CD4-positive, alpha-beta T cell treated with Interferon alpha-2 for 1 hour (primary cell): ENCODE measurements around the gene SRSF9.
"Not testable (repeated sequence)": the region's sequence is repeated elsewhere in the genome, so short reads cannot be mapped to it uniquely, and the experiment has no call there.

ENCODE experiments used
- DNase-seq, 2 donors: peaks; one replicate each; pipeline ENCODE4 v3.0.0-alpha.2; 2020 to 2022

SRSF9 gene

GRCh38 chr12:120447992-120448391 lies 21.6 kb downstream of the SRSF9 start:
- no peak for DNase-seq

GRCh38 chr12:120446844-120447178 lies 22.7 kb downstream of the SRSF9 start:
- not testable (repeated sequence) for DNase-seq

GRCh38 chr12:120445911-120446843 lies 23.4 kb downstream of the SRSF9 start, which contains the start of the genes GATC and TRIAP1:
TSS of gene GATC (plus strand) at chr12:120446444. CDS start at chr12:120446481, 37 bp downstream.
TSS of gene TRIAP1 (minus strand) at chr12:120446384. CDS start at chr12:120446372, 12 bp downstream.
- DNase-seq: peak; percentile 82 to 91

- DNase-seq: no peak
Observed at GRCh38 chr12:120444676-120445075, 24.9 kb downstream of the SRSF9 start.

- peak; percentile 83 to 86 for DNase-seq
Observed at GRCh38 chr12:120439646-120440247, 29.8 kb downstream of the SRSF9 start.

- DNase-seq: no peak
Observed at GRCh38 chr12:120438495-120439198, 30.9 kb downstream of the SRSF9 start.

- peak; percentile 99 for DNase-seq
Observed at GRCh38 chr12:120437735-120438494, 31.6 kb downstream of the SRSF9 start, which contains the start of gene COX6A1. TSS of gene COX6A1 (plus strand) at chr12:120438113. CDS start at chr12:120438127, 14 bp downstream.

- no peak for DNase-seq
Observed at GRCh38 chr12:120432772-120433525, 36.6 kb downstream of the SRSF9 start.

- DNase-seq: no peak
Observed at GRCh38 chr12:120429368-120429767, 40.2 kb downstream of the SRSF9 start.

- DNase-seq: no peak
Observed at GRCh38 chr12:120428597-120429229, 40.8 kb downstream of the SRSF9 start.

- DNase-seq: no peak
Observed at GRCh38 chr12:120425797-120426196, 43.8 kb downstream of the SRSF9 start.

GRCh38 chr12:120422892-120423456 lies 46.6 kb downstream of the SRSF9 start:
- no peak for DNase-seq

GRCh38 chr12:120421701-120422100 lies 47.8 kb downstream of the SRSF9 start:
- DNase-seq: no peak

GRCh38 chr12:120417917-120418580 lies 51.5 kb downstream of the SRSF9 start:
- no peak for DNase-seq

- DNase-seq: no peak
Observed at GRCh38 chr12:120416490-120417216, 52.9 kb downstream of the SRSF9 start.

- DNase-seq: no peak
Observed at GRCh38 chr12:120413901-120414695, 55.5 kb downstream of the SRSF9 start.

- DNase-seq: no peak
Observed at GRCh38 chr12:120412421-120412820, 57.1 kb downstream of the SRSF9 start.
